Right ventricle myocardium inferior (tissue), 1 donor: ENCODE results near the gene ESAM. TPM values are rescaled to one million over a fixed set of nuclear protein-coding genes. Genes with fewer than 3 reads are reported as not detected.
A peak's percentile ranks its signal among the peaks of the same experiment; 100 is the strongest.

ENCODE experiments used
- ATAC-seq: fragments of 200-7000 bp; cut with Tn5 transposase; one replicate; pipeline ENCODE4 v1.9.1; 2020; ENCODE audit warnings: mild to moderate bottlenecking, moderate library complexity
- DNase-seq: peaks from one replicate; pipeline ENCODE4 v3.0.0; 2021; ENCODE audit errors: missing footprints
- intact Hi-C: fragments of 100-400 bp; cut with DNase I; formaldehyde crosslinking; loops from one replicate; pipeline ENCODE4 v1.11.0; 2022
- total RNA-seq: library from RNA; stranded (reverse); fragmentation: NEBNext Ultra II Directional; extraction: Animal tissue kit (Norgen Biotek cat#: 25700); gene quantifications from one replicate; pipeline ENCODE4 v1.2.1, GENCODE V29; 2021
- donor health status: DM: no; HTN: yes; CAD: no; lungs with severe emphysema.

The ESAM gene
- total RNA-seq, 1 donor from 2014 or later, result 43.1 TPM

- DNase-seq (no peak), ATAC-seq (peak; percentile 37)
- intact Hi-C loops, result loop anchor here (5.0 kb wide), 1 partner anchor 40 kb away; no protein-coding TSS in a partner anchor
Measured at GRCh38 chr11:124717421-124717785, 44.7 kb downstream of the ESAM start.

DNA sequence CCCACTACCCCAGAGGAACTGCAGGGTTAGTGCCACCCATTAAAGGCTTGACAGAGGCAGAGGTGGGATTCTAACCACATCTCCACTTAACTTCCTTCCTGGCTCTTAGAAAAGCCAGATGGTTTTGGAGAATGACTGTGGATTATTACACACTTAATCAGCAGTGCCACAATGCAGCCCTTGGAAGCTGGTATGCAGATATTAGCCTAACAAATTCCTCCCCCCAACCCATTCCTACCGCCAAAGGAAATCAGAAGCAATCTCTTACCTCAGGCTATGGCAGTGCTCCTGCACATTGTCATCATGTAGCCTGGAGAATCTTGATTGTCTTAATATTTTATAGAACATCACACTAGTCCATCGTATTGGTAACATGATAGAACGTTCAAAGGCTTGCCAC, 45.5 kb downstream of the ESAM start:
- intact Hi-C loops, result loop anchor here (5.0 kb wide), 1 partner anchor 39 kb away; no protein-coding TSS in a partner anchor
- no peak for ATAC-seq

GRCh38 chr11:124712392-124712791, 49.7 kb downstream of the ESAM start:
- no peak for ATAC-seq
- intact Hi-C loops, result no loop called here

More for the DNA sequence above, 45.5 kb downstream of the ESAM start:
- DNase-seq, result no peak

GRCh38 chr11:124707829-124708228, 54.3 kb downstream of the ESAM start:
- intact Hi-C loops, result no loop called here
- ATAC-seq, result no peak
- no peak for DNase-seq

More at GRCh38 chr11:124712392-124712791, 49.7 kb downstream of the ESAM start:
- no peak for DNase-seq

Other genes with a start within 250 kb of the ESAM start
- gene OR8B12, start 218.6 kb downstream of the ESAM start, total RNA-seq, result not detected
- not detected for gene OR8A1, start 192.3 kb downstream of the ESAM start, total RNA-seq
- not detected for gene PANX3, start 150.9 kb downstream of the ESAM start, total RNA-seq
- gene TBRG1, start 139.4 kb downstream of the ESAM start, total RNA-seq, result 21.0 TPM
- gene SIAE, start 88.6 kb downstream of the ESAM start, total RNA-seq, result 83.1 TPM
- gene SPA17, start 88.4 kb downstream of the ESAM start, total RNA-seq, result 2.6 TPM
- 6.4 TPM for gene NRGN, start 22.3 kb downstream of the ESAM start, total RNA-seq
- 0.70 TPM for gene VSIG2, start 10.0 kb downstream of the ESAM start, total RNA-seq
- gene MSANTD2, start 38.1 kb upstream of the ESAM start, total RNA-seq, result 3.8 TPM
- 4.6 TPM for gene ROBO3, start 103.1 kb upstream of the ESAM start, total RNA-seq
- 27.6 TPM for gene ROBO4, start 135.6 kb upstream of the ESAM start, total RNA-seq
- gene HEPN1, start 157.0 kb upstream of the ESAM start, total RNA-seq, result not detected
- 0.41 TPM for gene HEPACAM, start 173.8 kb upstream of the ESAM start, total RNA-seq
- 0.38 TPM for gene CCDC15, start 191.9 kb upstream of the ESAM start, total RNA-seq